NCI-H345 (cell line): ENCODE data around the gene C11orf68.

Experiments used
- DNase-seq: peaks from one replicate; lab custom pipeline; 2025; lab: John Stamatoyannopoulos, UW

C11orf68 gene

GRCh38 chr11:65944767-65945166, 25.9 kb upstream of the C11orf68 start:
- no peak for DNase-seq

GRCh38 chr11:65944191-65944590, 25.3 kb upstream of the C11orf68 start:
- no peak for DNase-seq

GRCh38 chr11:65942531-65942930, 23.7 kb upstream of the C11orf68 start:
- no peak for DNase-seq

- DNase-seq: no peak
Observed at GRCh38 chr11:65941720-65942310, 23.0 kb upstream of the C11orf68 start.

GRCh38 chr11:65937766-65938165, 18.9 kb upstream of the C11orf68 start:
- no peak for DNase-seq

DNA sequence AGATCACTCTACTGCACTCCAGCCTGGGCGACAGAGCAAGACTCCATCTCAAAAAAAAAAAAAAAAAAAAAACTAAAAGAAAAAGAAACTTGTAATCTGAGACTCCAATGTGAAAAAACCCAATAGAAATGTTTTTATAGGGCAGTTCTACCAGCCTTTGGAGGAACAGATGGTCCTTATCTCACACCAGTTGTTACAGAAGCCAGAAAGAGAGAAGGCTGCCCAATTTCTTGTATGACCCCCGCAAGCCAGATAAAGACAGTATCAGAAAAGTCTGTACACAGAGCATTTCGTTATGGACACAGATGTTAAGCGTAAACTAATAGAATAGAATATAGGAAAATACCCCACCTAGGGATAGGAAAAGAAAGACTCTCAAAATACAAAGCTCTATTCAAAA, 15.2 kb upstream of the C11orf68 start:
- no peak for DNase-seq

DNA sequence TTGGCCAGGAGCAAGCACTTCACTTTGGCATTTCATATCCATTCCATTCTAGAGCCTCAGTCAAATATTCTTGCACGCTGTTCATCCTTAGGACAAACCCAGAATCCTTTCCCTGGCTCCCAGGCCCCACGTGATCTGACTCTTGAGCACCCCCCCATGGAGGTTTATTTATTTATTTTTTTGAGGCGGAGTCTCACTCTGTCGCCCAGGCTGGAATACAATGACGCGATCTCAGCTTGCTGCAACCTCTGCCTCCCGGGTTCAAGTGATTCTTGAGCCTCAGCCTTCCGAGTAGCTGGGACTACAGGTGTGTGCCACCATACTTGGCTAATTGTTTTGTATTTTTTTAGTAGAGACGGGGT, 13.7 kb upstream of the C11orf68 start:
- peak; percentile 44 for DNase-seq

GRCh38 chr11:65931773-65932557, 13.1 kb upstream of the C11orf68 start:
- DNase-seq: no peak

DNA sequence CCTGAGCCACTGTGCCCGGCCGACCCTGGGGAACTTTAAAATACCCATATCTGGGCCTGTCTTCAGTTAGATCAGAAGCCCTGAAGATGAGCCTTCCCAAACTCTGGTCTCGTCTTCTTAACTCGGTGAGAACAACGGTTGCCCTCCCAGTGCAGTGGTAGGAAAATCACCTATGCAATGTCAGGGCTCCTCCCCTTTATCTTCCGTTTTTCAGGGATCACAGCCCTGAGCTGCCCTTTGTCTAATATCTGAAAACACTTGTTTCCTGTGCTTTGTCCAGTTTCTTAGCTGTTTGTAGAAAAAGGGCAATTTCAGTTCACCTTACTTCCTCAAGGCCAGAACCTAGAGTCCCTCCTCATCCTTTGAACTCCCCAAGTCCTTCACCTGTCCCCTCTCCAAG, 9.8 kb upstream of the C11orf68 start:
- DNase-seq: no peak

GRCh38 chr11:65927904-65928397, 9.1 kb upstream of the C11orf68 start:
- no peak for DNase-seq

DNA sequence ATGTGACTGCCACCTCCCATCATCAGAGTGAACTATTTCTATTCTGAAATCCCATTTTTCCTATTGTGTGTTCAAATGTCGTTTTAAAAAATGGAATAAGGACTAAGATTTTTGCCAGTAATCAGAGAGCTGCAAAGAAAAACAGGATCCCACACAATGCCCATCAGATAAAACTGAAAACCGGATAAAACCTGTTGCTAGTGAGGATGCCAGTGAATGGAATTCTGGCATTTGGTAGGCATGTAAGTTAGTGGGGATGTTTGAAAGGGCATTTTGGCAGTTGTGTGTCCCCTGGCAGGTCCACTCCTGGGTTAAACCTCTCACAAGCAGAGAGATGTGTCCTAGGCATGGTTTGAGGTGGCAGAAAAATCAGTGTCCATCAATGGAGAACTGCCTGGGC, 6.5 kb upstream of the C11orf68 start:
- DNase-seq: no peak

DNA sequence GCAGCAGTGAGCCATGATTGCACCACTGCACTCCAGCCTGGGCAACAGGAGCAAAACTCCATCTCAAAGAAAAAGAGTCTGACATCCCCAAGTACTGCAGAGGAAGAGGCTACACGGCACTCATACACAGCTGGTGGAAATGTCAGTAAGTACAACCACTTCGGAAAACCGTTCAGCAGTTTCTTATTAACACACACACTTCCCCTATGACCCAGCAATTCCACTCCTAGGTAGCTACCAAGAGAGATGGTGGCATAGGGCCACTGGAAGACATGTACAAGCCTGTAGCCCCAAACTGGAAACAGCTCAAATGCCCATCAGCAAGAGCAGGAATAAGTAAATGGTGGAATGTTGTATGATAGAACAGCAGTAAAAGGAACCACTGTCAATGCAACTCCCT, 3.7 kb upstream of the C11orf68 start:
- DNase-seq: no peak

- no peak for DNase-seq
Observed at GRCh38 chr11:65921876-65922275, 3.0 kb upstream of the C11orf68 start.

- no peak for DNase-seq
Observed at GRCh38 chr11:65921033-65921555, 2.2 kb upstream of the C11orf68 start.

GRCh38 chr11:65920372-65920802, 1.5 kb upstream of the C11orf68 start:
- no peak for DNase-seq

DNA sequence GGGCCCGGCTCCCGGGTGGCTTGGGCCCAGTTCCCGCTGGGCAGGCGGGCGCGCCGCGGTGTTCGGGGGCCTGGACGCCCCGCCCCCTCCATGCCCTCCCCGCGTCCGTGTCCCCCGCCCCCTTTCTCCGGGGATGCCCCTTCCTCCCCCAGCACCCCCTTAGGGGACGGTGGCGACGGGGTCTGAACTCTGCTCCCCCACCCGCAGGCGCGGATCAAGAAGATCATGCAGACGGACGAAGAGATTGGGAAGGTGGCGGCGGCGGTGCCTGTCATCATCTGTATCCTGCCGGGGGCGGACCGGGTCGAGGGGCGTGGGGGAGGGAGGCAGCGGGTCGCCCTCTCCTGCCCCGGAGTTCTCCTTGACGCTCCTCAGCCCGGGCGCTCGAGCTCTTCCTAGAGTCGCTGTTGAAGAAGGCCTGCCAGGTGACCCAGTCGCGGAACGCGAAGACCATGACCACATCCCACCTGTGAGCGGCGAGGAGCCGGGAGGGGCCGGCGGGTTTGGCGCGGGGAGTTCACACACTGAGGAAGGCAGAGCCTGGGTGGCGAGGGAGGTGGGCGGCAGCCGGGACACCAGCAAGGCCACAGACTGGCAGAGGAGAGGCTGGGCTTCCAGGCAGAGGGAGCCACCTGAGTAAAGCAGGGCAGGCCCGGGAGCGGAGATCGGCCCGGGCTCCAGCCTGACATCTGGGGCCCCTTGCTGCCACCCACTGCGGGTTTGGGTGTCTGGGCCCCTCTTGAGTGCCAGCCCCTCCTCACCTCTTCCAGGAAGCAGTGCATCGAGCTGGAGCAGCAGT, 910 bp upstream of the C11orf68 start:
- peak; percentile 49 for DNase-seq

DNA sequence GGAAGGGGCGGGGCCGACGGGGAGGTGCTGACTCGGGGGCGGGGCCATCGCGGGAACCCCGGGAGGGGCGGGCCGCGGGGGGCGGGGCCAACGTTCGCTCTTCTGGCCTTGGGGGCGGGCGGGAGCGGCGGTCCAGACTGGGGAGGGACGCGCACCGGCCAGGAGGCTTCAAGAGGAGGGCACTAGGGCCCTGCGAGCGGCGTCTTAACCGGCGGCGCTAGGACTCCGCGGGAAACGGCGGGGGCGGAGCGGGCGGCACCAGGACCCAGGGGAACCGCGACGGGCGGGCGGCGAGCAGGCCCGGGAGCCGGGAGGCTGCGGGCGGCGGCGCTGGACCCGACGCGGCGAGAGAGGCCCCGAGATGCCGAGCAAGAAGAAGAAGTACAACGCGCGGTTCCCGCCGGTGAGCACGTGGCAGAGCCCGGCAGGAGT, 295 bp upstream of the C11orf68 start, which contains the start of gene DRAP1:
Gene DRAP1 (plus strand): TSS at position 286 of the 432 bp plus-strand sequence. CDS start 76 bp downstream, at position 362.
- peak; percentile 99 for DNase-seq

GRCh38 chr11:65917434-65918210, 1.2 kb downstream of the C11orf68 start:
- DNase-seq: no peak

DNA sequence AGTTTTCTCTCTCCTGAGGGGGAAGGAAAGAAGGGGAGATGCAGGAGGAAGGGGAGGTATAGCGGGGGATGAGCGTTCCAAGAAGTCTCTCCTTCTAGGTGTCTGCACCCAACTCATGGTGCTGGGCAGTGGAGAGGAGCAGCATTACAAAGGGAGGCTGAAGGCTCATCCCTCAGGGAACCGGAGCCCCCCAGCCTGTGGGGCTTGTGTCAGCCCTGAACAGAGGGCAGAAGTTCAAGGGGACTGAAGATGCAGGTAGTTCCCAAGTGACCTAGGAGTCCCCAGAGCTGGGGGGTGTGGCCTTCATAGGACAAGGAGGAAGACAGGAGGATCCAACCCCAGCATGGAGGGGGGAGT, 1.8 kb downstream of the C11orf68 start:
- no peak for DNase-seq

DNA sequence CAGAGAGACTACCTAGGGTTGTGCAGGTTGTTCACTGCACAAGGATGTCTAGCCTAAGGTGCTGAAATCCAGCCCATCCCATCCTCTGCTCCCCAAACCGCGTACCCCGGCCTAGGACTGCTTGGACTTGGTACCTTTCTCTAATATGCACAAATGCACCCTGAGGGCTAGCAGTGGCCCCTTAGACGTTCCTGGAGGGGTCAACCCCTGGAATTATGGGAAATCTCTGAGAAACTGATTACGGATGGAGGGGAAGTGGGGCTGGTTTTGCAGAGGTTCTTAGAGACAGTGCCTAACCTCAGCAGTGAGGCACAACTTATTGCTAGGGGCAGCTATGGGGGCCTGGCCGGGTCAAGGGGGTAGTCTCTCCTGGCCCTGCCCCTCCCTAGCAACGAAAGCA, 2.5 kb downstream of the C11orf68 start:
- no peak for DNase-seq

- DNase-seq: no peak
Observed at GRCh38 chr11:65915821-65916251, 3.0 kb downstream of the C11orf68 start.
